ENCODE measurements around the gene SLC1A3.

DNA sequence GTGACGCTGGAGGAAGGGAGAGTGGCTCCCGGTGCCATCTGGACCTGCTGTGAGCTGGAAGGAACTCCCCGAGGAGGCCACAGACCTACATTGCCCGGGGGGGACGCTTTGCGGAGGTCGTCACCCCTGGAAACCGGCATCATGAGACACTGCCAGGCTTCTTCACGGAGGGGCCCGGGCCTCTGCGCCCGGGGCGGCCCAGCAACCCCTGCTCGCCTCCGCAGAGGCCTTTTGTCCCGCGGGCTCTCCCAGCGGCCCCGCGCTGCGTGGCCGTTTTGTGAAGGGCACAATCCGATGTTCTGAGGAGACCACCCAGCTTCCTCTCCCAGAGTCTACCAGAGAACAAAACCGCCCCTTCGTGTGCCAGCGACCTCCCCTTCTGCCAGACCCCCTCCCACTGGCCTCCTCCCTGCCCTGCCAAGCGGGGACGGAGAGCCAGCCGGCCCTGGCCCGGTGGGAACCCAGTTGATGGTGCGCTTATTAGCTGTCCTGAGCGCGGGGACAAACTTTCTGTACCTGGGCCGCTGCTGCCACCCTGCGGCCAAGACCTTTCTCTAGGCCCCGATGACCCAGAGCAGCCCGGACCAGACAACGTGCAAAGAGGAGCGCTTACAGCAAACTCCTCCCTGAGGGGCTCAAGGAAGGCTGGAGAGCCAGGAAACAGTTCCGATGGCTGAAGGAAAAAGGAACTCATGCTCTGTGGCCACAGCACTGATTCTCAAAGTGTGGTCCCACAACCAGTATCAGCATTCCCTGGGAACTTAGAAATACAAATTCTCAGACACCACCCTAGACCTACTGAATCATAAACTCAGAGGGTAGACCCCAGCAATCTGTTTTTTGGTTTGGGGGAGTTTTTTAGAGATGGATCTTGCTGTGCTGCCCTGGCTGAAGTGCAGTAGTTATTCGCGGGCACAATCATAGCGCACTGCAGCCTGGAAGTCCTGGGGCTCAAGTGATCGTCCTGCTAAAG is 86.7 kb downstream of the SLC1A3 start:
- TF ChIP-seq YY1 (IDR thresholded peaks at IDR 0.05; ENCODE audit: insufficient read depth, insufficient read length) (no peak), ZNF274 (IDR thresholded peaks at IDR 0.05; ENCODE audit: low read depth, low read length) (no peak), SUZ12 (IDR thresholded peaks at IDR 0.05; ENCODE audit: extremely low read depth, insufficient read depth, insufficient read length) (no peak)
